Measurements from ENCODE around the gene MGAT4C.

The MGAT4C gene

DNA sequence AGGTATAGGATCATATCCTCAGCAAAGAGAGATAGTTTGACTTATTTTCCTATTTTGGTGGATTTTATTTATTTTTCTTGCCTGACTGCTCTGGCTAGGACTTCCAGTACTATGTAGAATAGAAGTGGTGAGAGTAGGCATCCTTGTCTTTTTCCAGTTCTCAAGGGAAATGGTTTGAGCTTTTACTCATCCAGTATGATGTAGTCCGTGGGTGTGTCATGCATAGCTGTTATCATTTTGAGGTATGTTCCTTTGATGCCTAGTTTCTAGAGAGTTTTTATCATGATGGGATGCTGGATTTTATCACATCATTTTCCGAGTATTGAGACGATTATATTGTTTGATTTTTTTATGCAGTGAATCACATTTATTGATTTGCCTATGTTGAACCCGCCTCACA is 97.2 kb downstream of the MGAT4C start:
- TF ChIP-seq, protein P1, sequence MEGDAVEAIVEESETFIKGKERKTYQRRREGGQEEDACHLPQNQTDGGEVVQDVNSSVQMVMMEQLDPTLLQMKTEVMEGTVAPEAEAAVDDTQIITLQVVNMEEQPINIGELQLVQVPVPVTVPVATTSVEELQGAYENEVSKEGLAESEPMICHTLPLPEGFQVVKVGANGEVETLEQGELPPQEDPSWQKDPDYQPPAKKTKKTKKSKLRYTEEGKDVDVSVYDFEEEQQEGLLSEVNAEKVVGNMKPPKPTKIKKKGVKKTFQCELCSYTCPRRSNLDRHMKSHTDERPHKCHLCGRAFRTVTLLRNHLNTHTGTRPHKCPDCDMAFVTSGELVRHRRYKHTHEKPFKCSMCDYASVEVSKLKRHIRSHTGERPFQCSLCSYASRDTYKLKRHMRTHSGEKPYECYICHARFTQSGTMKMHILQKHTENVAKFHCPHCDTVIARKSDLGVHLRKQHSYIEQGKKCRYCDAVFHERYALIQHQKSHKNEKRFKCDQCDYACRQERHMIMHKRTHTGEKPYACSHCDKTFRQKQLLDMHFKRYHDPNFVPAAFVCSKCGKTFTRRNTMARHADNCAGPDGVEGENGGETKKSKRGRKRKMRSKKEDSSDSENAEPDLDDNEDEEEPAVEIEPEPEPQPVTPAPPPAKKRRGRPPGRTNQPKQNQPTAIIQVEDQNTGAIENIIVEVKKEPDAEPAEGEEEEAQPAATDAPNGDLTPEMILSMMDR (IDR thresholded peaks at IDR 0.05; ENCODE audit: low read depth, low read length): no peak
- H3K4me3 ChIP-seq (ENCODE audit: low read depth, low read length): no peak overlapping the region
- no peaks in the 10 kb centered on the region for H3K4me1 ChIP-seq
- DNase-seq: no peak
- H3K36me3 ChIP-seq: no peaks in the 10 kb centered on the region
- H3K27me3 ChIP-seq: no peaks in the 10 kb centered on the region
- H3K9me3 ChIP-seq: no peaks in the 10 kb centered on the region

DNA sequence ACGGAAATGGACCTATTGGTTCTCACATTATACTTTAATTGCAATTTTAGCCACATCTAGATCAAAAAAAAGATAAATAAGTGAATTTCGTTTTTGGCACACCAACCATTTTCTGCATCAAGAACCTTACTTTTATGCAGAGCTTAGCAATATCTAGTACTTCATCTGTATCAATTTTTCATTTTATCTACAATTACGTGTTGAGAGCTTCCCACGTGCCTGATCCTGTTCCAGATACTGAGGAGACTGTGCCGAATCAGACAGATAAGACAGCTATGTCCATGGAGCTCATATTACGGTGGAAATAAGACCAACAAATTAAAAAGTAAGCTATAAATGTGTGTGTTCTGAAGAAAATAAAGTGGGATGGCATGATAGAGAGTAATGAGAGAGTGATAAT is 101.6 kb downstream of the MGAT4C start:
- Histone ChIP-seq H3K4me1 (no peaks in the 10 kb centered on the region), H3K27me3 (no peaks in the 10 kb centered on the region), H3K4me3 (ENCODE audit: low read depth, low read length) (no peak overlapping the region), H3K36me3 (no peaks in the 10 kb centered on the region), H3K9me3 (no peaks in the 10 kb centered on the region)
- DNase-seq: no peak
- TF ChIP-seq, protein P1 (IDR thresholded peaks at IDR 0.05; ENCODE audit: low read depth, low read length): no peak

DNA sequence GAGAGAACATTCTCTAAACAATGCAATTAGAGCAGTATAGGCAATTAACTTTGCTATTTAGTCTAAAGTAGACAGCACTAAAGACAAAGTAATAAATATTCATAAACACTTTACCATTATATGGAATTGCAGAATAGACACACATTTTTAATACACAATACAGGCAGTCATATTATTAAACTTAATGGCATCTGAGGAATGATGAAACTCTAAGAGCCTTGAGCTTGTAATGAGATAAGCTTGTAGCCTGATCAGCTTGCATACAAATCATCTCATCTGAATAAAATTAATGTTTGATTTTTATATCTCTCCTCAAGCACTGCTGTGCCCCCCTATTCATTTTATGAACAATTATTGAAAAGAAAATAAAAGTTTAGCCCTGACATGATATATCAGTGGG is 107.6 kb downstream of the MGAT4C start:
- Histone ChIP-seq H3K4me3 (ENCODE audit: low read depth, low read length) (no peak overlapping the region), H3K9me3 (no peaks in the 10 kb centered on the region), H3K36me3 (no peaks in the 10 kb centered on the region), H3K4me1 (no peaks in the 10 kb centered on the region), H3K27me3 (no peaks in the 10 kb centered on the region)
- no peak for DNase-seq
- TF ChIP-seq, protein P1 (IDR thresholded peaks at IDR 0.05; ENCODE audit: low read depth, low read length): no peak

DNA sequence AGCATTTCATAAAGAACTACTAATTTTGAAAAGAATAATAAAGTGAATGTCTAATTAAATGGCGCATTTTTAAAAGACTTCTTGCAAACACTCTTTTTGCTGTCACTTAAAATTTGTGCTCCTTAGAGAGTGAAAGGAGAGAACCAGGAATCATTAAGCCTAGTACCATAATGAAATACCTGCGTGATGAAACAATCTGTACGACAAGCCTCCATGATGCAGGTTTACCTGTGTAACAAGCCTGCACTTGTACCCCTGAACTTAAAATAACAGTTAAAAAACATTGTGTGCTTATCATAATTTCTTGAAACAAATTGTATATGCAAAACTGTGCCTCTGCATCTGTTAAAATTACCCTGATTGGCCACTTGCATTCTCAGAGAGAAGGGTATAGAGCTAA is 108.1 kb downstream of the MGAT4C start:
- Histone ChIP-seq H3K4me1 (no peaks in the 10 kb centered on the region), H3K4me3 (ENCODE audit: low read depth, low read length) (no peak overlapping the region), H3K9me3 (no peaks in the 10 kb centered on the region), H3K36me3 (no peaks in the 10 kb centered on the region), H3K27me3 (no peaks in the 10 kb centered on the region)
- DNase-seq: no peak
- TF ChIP-seq, protein P1 (IDR thresholded peaks at IDR 0.05; ENCODE audit: low read depth, low read length): no peak

DNA sequence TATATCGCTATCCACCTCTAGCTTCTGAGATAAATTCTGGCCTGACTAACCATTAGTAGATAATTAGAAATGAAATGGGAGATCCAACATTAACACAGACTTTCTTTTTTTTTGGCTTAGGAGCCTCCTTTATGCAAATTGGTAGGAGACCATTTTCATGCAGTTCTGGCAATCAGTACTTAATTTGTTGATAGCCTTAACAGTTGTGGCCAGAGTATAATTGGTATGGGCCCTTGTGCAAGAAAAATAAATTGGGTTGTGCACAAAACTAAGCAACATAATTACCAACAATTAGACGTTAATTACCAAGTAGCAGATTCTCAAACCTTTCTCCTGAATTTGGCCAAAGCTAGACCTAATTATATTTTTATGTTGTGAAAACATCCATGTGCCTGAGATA is 111.0 kb downstream of the MGAT4C start:
- peaks cover 3% of the 10 kb centered on the region; the same call in 1 of the 2 replicates for H3K4me1 ChIP-seq
- no peaks in the 10 kb centered on the region for H3K36me3 ChIP-seq
- DNase-seq: no peak
- H3K4me3 ChIP-seq (ENCODE audit: low read depth, low read length): no peak overlapping the region
- no peaks in the 10 kb centered on the region for H3K27me3 ChIP-seq
- H3K9me3 ChIP-seq: no peaks in the 10 kb centered on the region
- TF ChIP-seq, protein P1 (IDR thresholded peaks at IDR 0.05; ENCODE audit: low read depth, low read length): no peak

DNA sequence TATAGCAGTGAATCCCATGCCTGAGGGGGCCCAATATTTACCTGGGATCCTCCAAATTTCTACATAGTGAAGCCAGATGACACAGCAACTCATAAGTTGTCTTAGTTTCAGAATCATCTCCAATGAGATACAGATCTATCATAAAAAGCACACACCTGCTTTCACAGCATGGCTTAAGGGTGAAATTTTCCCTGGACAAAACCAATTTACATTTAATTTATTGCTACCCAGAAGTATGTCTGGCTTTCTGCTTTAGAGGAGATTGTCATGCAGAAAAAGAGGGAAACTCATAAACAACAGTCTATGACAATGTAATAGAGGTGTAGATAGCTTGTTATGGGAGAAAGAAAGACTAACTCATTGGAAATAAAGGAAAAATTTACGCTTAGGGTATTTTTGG is 113.0 kb downstream of the MGAT4C start:
- no peaks in the 10 kb centered on the region for H3K27me3 ChIP-seq
- no peak for DNase-seq
- peaks cover 3% of the 10 kb centered on the region; the same call in 1 of the 2 replicates for H3K4me1 ChIP-seq
- TF ChIP-seq, protein P1 (IDR thresholded peaks at IDR 0.05; ENCODE audit: low read depth, low read length): no peak
- H3K4me3 ChIP-seq (ENCODE audit: low read depth, low read length): no peak overlapping the region
- H3K36me3 ChIP-seq: no peaks in the 10 kb centered on the region
- H3K9me3 ChIP-seq: no peaks in the 10 kb centered on the region
